HG02973 (cell line): ENCODE results near the gene KAT7.

Experiments
- ATAC-seq: cut with Tn5 transposase; IDR thresholded peaks from one replicate; pipeline ENCODE4 v1.9.1; 2021; ENCODE audit warnings: moderate library complexity; ENCODE audit not compliant: unreplicated experiment

KAT7 gene

GRCh38 chr17:49839455-49839854, 51.0 kb downstream of the KAT7 start:
- ATAC-seq, result no peak

- no peak for ATAC-seq
These were observed 53.1 kb downstream of the KAT7 start for GRCh38 chr17:49841548-49841947.

- ATAC-seq, result no peak
These were observed 53.9 kb downstream of the KAT7 start for GRCh38 chr17:49842371-49842770.

GRCh38 chr17:49842846-49843245, 54.4 kb downstream of the KAT7 start:
- no peak for ATAC-seq

- ATAC-seq, result no peak
These were observed 55.4 kb downstream of the KAT7 start for GRCh38 chr17:49843774-49844350.

- ATAC-seq, result no peak
These were observed 56.8 kb downstream of the KAT7 start for GRCh38 chr17:49845321-49845720.

- ATAC-seq, result no peak
These were observed 58.6 kb downstream of the KAT7 start for GRCh38 chr17:49846938-49847712.

- ATAC-seq, result no peak
These were observed 59.6 kb downstream of the KAT7 start, which contains the start of gene TAC4 for GRCh38 chr17:49848019-49848473. TAC4 (minus strand) TSS chr17:49848069; CDS start chr17:49848017, 52 bp downstream.

GRCh38 chr17:49848739-49849138, 60.3 kb downstream of the KAT7 start:
- no peak for ATAC-seq

GRCh38 chr17:49850218-49850610, 61.7 kb downstream of the KAT7 start:
- no peak for ATAC-seq

GRCh38 chr17:49850772-49851386, 62.4 kb downstream of the KAT7 start:
- ATAC-seq, result no peak

- ATAC-seq, result no peak
These were observed 63.2 kb downstream of the KAT7 start for GRCh38 chr17:49851387-49852291.

GRCh38 chr17:49853470-49854015, 65.1 kb downstream of the KAT7 start:
- ATAC-seq, result no peak

GRCh38 chr17:49854126-49854525, 65.6 kb downstream of the KAT7 start:
- no peak for ATAC-seq

- ATAC-seq, result no peak
These were observed 70.3 kb downstream of the KAT7 start for GRCh38 chr17:49858796-49859195.

GRCh38 chr17:49859991-49860953, 71.8 kb downstream of the KAT7 start:
- ATAC-seq, result no peak

GRCh38 chr17:49861150-49861884, 72.8 kb downstream of the KAT7 start:
- ATAC-seq, result no peak

GRCh38 chr17:49862781-49863331, 74.4 kb downstream of the KAT7 start:
- ATAC-seq, result no peak

GRCh38 chr17:49866019-49866380, 77.5 kb downstream of the KAT7 start:
- no peak for ATAC-seq
